Measurements from ENCODE around the gene NHEJ1. TPM values are rescaled to one million over a fixed set of nuclear protein-coding genes. Genes with fewer than 3 reads are reported as not detected.

NHEJ1 gene
- total RNA-seq, 1 donor from 2014 or later, result 10.8 TPM

DNA sequence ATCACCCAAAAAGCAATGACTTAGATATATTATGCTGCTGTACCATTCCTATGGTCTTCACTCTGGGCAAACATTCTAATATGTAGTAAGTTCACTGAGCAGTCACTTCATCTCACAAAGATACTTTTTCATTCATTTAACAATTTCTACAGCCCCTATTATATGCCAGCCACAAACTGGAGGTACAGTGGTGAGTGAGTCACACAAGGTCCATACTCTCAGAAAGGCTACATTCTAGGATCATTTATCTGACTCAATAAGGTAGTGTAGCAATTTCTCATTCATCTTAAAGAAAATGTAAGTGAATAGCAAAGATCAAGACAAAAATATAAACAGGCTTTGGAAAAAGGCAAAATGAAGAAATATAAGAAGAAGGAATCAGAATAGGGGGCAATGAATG lies 40.5 kb downstream of the NHEJ1 start:
- no peak overlapping the region for H3K27ac Mint-ChIP-seq (ENCODE audit: unreplicated experiment)
- Histone ChIP-seq H3K4me3 (ENCODE audit: insufficient read depth, low read depth, low read length) (no peak overlapping the region), H2AFZ (ENCODE audit: low read depth, low read length) (no peak overlapping the region), H3K4me2 (ENCODE audit: low read length) (no peak overlapping the region), H3K4me1 (ENCODE audit: insufficient read depth, low read length) (peaks cover 20% of the 10 kb centered on the region), H3K79me2 (ENCODE audit: insufficient read depth, low read length) (no peaks in the 10 kb centered on the region), H3K9ac (ENCODE audit: low read length) (no peak overlapping the region), H3K27me3 (ENCODE audit: insufficient read depth, low read length) (no peaks in the 10 kb centered on the region), H3K27ac (ENCODE audit: low read depth, low read length) (no peak overlapping the region), H3K36me3 (ENCODE audit: insufficient read depth, low read length) (no peaks in the 10 kb centered on the region), H3K9me3 (ENCODE audit: insufficient read depth, low read depth, low read length) (no peaks in the 10 kb centered on the region), H4K20me1 (ENCODE audit: insufficient read depth, low read length) (peaks cover 28% of the 10 kb centered on the region)
- H3K4me3 Mint-ChIP-seq (ENCODE audit: unreplicated experiment), result no peak overlapping the region
- H3K4me1 Mint-ChIP-seq (ENCODE audit: low read depth, unreplicated experiment), result peaks cover 12% of the 10 kb centered on the region
- no peak for TF ChIP-seq EZH2 (IDR thresholded peaks at IDR 0.05; ENCODE audit: insufficient read depth, low read length)
- TF ChIP-seq, protein P1, sequence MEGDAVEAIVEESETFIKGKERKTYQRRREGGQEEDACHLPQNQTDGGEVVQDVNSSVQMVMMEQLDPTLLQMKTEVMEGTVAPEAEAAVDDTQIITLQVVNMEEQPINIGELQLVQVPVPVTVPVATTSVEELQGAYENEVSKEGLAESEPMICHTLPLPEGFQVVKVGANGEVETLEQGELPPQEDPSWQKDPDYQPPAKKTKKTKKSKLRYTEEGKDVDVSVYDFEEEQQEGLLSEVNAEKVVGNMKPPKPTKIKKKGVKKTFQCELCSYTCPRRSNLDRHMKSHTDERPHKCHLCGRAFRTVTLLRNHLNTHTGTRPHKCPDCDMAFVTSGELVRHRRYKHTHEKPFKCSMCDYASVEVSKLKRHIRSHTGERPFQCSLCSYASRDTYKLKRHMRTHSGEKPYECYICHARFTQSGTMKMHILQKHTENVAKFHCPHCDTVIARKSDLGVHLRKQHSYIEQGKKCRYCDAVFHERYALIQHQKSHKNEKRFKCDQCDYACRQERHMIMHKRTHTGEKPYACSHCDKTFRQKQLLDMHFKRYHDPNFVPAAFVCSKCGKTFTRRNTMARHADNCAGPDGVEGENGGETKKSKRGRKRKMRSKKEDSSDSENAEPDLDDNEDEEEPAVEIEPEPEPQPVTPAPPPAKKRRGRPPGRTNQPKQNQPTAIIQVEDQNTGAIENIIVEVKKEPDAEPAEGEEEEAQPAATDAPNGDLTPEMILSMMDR (IDR thresholded peaks at IDR 0.05; ENCODE audit: insufficient read depth, low read depth, low read length), result no peak
- peaks cover 27% of the 10 kb centered on the region for H3K27me3 Mint-ChIP-seq (ENCODE audit: low read depth, unreplicated experiment)
- peak; percentile 10 for DNase-seq (ENCODE audit: low read depth)
- no peak for FAIRE-seq
- H3K9me3 Mint-ChIP-seq (ENCODE audit: unreplicated experiment), result no peaks in the 10 kb centered on the region
- peaks cover 7% of the 10 kb centered on the region for H3K36me3 Mint-ChIP-seq (ENCODE audit: low read depth, unreplicated experiment)

DNA sequence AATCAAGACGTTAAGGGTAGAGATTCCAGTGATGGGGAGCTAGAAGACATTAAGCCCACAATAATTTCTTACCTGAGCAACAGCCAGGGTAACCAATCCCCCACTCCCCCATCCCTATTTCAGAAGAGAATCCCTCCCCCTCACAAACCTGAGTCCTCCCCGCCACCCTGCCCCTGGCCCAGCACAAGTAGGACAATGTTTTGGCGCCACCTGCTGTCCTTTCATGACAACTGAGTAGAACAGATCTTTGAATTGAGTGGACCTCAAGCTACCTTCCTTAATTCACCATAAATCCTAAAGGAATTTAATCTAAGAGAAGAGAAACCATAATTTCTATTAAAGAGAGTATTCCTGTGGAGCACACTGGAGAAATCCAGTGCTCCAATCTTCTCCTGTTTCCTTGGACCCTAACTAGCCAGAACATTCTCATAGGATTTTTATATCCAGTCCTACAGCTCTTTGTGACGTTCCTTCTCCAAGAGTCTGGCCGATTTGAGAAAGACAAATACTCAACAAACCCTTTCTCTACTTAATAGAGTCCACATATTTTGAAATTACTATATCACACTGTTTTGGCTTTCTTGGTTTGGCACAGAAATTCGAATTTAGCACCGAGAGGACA lies 41.1 kb downstream of the NHEJ1 start:
- Histone ChIP-seq H3K9me3 (ENCODE audit: insufficient read depth, low read depth, low read length) (no peaks in the 10 kb centered on the region), H3K27me3 (ENCODE audit: insufficient read depth, low read length) (no peaks in the 10 kb centered on the region), H2AFZ (ENCODE audit: low read depth, low read length) (no peak overlapping the region), H3K36me3 (ENCODE audit: insufficient read depth, low read length) (no peaks in the 10 kb centered on the region), H3K79me2 (ENCODE audit: insufficient read depth, low read length) (no peaks in the 10 kb centered on the region), H3K4me1 (ENCODE audit: insufficient read depth, low read length) (peaks cover 15% of the 10 kb centered on the region), H3K4me2 (ENCODE audit: low read length) (no peak overlapping the region), H3K4me3 (ENCODE audit: insufficient read depth, low read depth, low read length) (no peak overlapping the region), H4K20me1 (ENCODE audit: insufficient read depth, low read length) (peaks cover 29% of the 10 kb centered on the region), H3K27ac (ENCODE audit: low read depth, low read length) (no peak overlapping the region), H3K9ac (ENCODE audit: low read length) (no peak overlapping the region)
- DNase-seq (ENCODE audit: low read depth), result peak; percentile 22
- H3K36me3 Mint-ChIP-seq (ENCODE audit: low read depth, unreplicated experiment), result peaks cover 7% of the 10 kb centered on the region
- TF ChIP-seq, protein P1 (IDR thresholded peaks at IDR 0.05; ENCODE audit: insufficient read depth, low read depth, low read length), result peak; percentile 64
- TF ChIP-seq EZH2 (IDR thresholded peaks at IDR 0.05; ENCODE audit: insufficient read depth, low read length), result no peak
- peaks cover 8% of the 10 kb centered on the region for H3K4me1 Mint-ChIP-seq (ENCODE audit: low read depth, unreplicated experiment)
- H3K9me3 Mint-ChIP-seq (ENCODE audit: unreplicated experiment), result no peaks in the 10 kb centered on the region
- peak; percentile 56 for FAIRE-seq
- no peak overlapping the region for H3K4me3 Mint-ChIP-seq (ENCODE audit: unreplicated experiment)
- H3K27me3 Mint-ChIP-seq (ENCODE audit: low read depth, unreplicated experiment), result peaks cover 30% of the 10 kb centered on the region
- H3K27ac Mint-ChIP-seq (ENCODE audit: unreplicated experiment), result no peak overlapping the region

DNA sequence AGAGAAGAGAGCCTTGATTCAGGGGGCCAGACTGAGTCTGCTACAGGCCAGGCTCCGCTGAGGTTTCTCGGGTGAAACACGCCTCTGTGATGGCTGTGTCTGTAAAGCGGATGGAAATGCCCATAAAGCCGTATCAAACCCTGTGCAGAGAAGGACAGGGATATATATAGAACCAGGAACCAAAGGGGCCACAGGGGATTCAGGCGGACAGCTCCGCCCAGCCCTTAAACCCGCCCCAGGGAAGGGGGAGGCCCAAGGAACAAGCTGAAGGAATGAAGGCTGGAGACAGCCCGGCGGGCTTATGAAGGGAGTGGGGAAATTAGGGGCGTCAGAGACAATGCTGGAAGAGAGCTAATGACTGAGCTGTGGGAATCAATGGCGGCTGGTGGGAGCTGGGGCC lies 42.1 kb downstream of the NHEJ1 start:
- H3K9me3 Mint-ChIP-seq (ENCODE audit: unreplicated experiment), result no peaks in the 10 kb centered on the region
- no peak for FAIRE-seq
- no peak for DNase-seq (ENCODE audit: low read depth)
- TF ChIP-seq, protein P1 (IDR thresholded peaks at IDR 0.05; ENCODE audit: insufficient read depth, low read depth, low read length), result no peak
- no peak for TF ChIP-seq EZH2 (IDR thresholded peaks at IDR 0.05; ENCODE audit: insufficient read depth, low read length)
- H3K27me3 Mint-ChIP-seq (ENCODE audit: low read depth, unreplicated experiment), result peaks cover 38% of the 10 kb centered on the region
- H3K27me3 ChIP-seq (ENCODE audit: insufficient read depth, low read length), result no peaks in the 10 kb centered on the region
- peaks cover 8% of the 10 kb centered on the region for H3K4me1 ChIP-seq (ENCODE audit: insufficient read depth, low read length)
- H3K4me2 ChIP-seq (ENCODE audit: low read length), result no peak overlapping the region
- no peak overlapping the region for H3K4me3 ChIP-seq (ENCODE audit: insufficient read depth, low read depth, low read length)
- no peaks in the 10 kb centered on the region for H3K9me3 ChIP-seq (ENCODE audit: insufficient read depth, low read depth, low read length)
- H2AFZ ChIP-seq (ENCODE audit: low read depth, low read length), result no peak overlapping the region
- no peak overlapping the region for H3K27ac ChIP-seq (ENCODE audit: low read depth, low read length)
- H4K20me1 ChIP-seq (ENCODE audit: insufficient read depth, low read length), result peaks cover 34% of the 10 kb centered on the region
- H3K36me3 ChIP-seq (ENCODE audit: insufficient read depth, low read length), result no peaks in the 10 kb centered on the region
- no peak overlapping the region for H3K4me3 Mint-ChIP-seq (ENCODE audit: unreplicated experiment)
- peaks cover 5% of the 10 kb centered on the region for H3K36me3 Mint-ChIP-seq (ENCODE audit: low read depth, unreplicated experiment)
- no peaks in the 10 kb centered on the region for H3K4me1 Mint-ChIP-seq (ENCODE audit: low read depth, unreplicated experiment)
- no peaks in the 10 kb centered on the region for H3K79me2 ChIP-seq (ENCODE audit: insufficient read depth, low read length)
- H3K9ac ChIP-seq (ENCODE audit: low read length), result no peak overlapping the region
- H3K27ac Mint-ChIP-seq (ENCODE audit: unreplicated experiment), result no peak overlapping the region
